Natural killer cell (primary cell): Measurements from ENCODE around the gene MAD1L1. TPM values are rescaled to one million over a fixed set of nuclear protein-coding genes. Genes with fewer than 3 reads are reported as not detected.

Experiments
- ATAC-seq, 3 donors: fragments of 150-1000 bp in 2 of 3; fragments of 200-7000 bp in 1 of 3; cut with Tn5 transposase; 1 replicate in 1 of 3; 2 replicates in 2 of 3; pipeline ENCODE4 v1.10.0; 2021; ENCODE audit warnings: mild to moderate bottlenecking in 2 of 3, moderate library complexity in 2 of 3
- DNase-seq, 2 donors: peaks; one replicate each; pipeline versions ENCODE4 v3.0.0 to v3.0.0-alpha.2; 2013 to 2021; ENCODE audit warnings: mixed read lengths in 1 of 2
- H3K27ac ChIP-seq: one replicate; pipeline ENCODE4 v1.5.1; 2013; ENCODE audit warnings: mild to moderate bottlenecking, low read length
- H3K27me3 ChIP-seq: one replicate; pipeline ENCODE4 v1.6.1; 2013; ENCODE audit warnings: low read length; ENCODE audit not compliant: control insufficient read depth, insufficient read depth
- H3K36me3 ChIP-seq: one replicate; pipeline ENCODE4 v1.6.1; 2013; ENCODE audit warnings: low read length; ENCODE audit not compliant: control insufficient read depth, insufficient read depth
- H3K4me1 ChIP-seq: one replicate; pipeline ENCODE4 v1.6.1; 2013; ENCODE audit warnings: low read length; ENCODE audit not compliant: control insufficient read depth, insufficient read depth
- H3K4me3 ChIP-seq: one replicate; pipeline ENCODE4 v1.5.1; 2013; ENCODE audit warnings: low read length
- H3K9me3 ChIP-seq: one replicate; pipeline ENCODE4 v1.6.1; 2013; ENCODE audit warnings: low read length; ENCODE audit not compliant: control insufficient read depth, insufficient read depth
- H3K27ac Mint-ChIP-seq, 2 donors: one replicate each; pipeline ENCODE4 v1.8.0; 2022; ENCODE audit warnings: mild to moderate bottlenecking in 2 of 2, mixed read lengths in 2 of 2, moderate library complexity in 1 of 2
- H3K27me3 Mint-ChIP-seq, 2 donors: one replicate each; pipeline ENCODE4 v1.8.0; 2022; ENCODE audit warnings: low read depth in 2 of 2, mixed read lengths in 2 of 2
- H3K36me3 Mint-ChIP-seq: one replicate; pipeline ENCODE4 v1.8.0; 2022; ENCODE audit warnings: mixed read lengths
- H3K4me1 Mint-ChIP-seq, 2 donors: one replicate each; pipeline ENCODE4 v1.8.0; 2022; ENCODE audit warnings: mixed read lengths in 2 of 2
- H3K4me3 Mint-ChIP-seq: one replicate; pipeline ENCODE4 v1.8.0; 2022; ENCODE audit warnings: mild to moderate bottlenecking, moderate library complexity, mixed read lengths
- H3K9me3 Mint-ChIP-seq, 2 donors: one replicate each; pipeline ENCODE4 v1.8.0; 2022; ENCODE audit warnings: mixed read lengths in 2 of 2
- WGBS: methylation state at CpG from one replicate; pipeline ENCODE4 v1.1.7; 2013; ENCODE audit warnings: missing lambda C conversion rate; ENCODE audit not compliant: insufficient coverage; 5-methylcytosine and 5-hydroxymethylcytosine counted together
- intact Hi-C: fragments of 100-400 bp; cut with micrococcal nuclease; formaldehyde crosslinking; loops from one replicate; pipeline ENCODE4 v1.14.2; 2022
- total RNA-seq, 4 donors: library from RNA; stranded (reverse); fragments of 120-200 nt in 1 of 4; gene quantifications; one replicate each; pipeline versions ENCODE4 v1.2.3 to v1.2.4, GENCODE V29; 2013 to 2022
- TF ChIP-seq, protein P1 (sequence below): fragments of 200-600 bp; IDR thresholded peaks from one replicate; pipeline ENCODE4 v1.8.0; 2022; ENCODE audit warnings: antibody characterized with exemption

The MAD1L1 gene
- total RNA-seq, 3 donors from 2014 or later (not counting 1 experiment from before 2014, with no cell fraction given), result 53.6 to 81.2 (median 77.4) TPM

DNA sequence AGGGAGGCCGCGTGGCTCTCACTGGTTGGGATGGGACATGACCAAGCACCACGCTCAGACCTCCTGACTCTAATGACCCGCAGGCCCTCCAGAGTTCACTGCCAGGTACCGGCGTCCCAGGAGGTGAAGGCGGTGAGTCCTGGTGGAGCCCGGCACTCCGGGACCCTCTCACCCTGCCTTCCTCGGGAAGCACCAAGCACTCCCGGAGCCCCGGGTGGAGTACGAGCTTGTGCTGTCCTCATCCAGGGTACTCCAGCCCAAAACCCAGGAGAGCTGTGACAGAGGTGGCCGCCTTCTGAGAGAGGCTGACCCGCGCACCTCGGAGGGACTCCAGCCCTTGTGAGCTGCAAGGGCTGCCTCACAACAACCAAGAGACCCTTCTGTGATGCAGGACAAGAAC lies 9.4 kb downstream of the MAD1L1 start:
- H3K27ac ChIP-seq, result no peak overlapping the region
- no peaks in the 10 kb centered on the region for H3K9me3 Mint-ChIP-seq
- peaks cover 42% of the 10 kb centered on the region for H3K36me3 ChIP-seq

GRCh38 chr7:2222516-2222915 lies 10.2 kb downstream of the MAD1L1 start:
- ATAC-seq (no peak), DNase-seq (no peak)
- no peaks in the 10 kb centered on the region for H3K27me3 Mint-ChIP-seq
- Histone ChIP-seq H3K4me1 (no peaks in the 10 kb centered on the region), H3K27me3 (no peaks in the 10 kb centered on the region), H3K36me3 (peaks cover 47% of the 10 kb centered on the region), H3K4me3 (no peak overlapping the region), H3K9me3 (no peaks in the 10 kb centered on the region), H3K27ac (no peak overlapping the region)
- H3K36me3 Mint-ChIP-seq, result no peaks in the 10 kb centered on the region
- H3K27ac Mint-ChIP-seq, result no peak overlapping the region
- TF ChIP-seq, protein P1, sequence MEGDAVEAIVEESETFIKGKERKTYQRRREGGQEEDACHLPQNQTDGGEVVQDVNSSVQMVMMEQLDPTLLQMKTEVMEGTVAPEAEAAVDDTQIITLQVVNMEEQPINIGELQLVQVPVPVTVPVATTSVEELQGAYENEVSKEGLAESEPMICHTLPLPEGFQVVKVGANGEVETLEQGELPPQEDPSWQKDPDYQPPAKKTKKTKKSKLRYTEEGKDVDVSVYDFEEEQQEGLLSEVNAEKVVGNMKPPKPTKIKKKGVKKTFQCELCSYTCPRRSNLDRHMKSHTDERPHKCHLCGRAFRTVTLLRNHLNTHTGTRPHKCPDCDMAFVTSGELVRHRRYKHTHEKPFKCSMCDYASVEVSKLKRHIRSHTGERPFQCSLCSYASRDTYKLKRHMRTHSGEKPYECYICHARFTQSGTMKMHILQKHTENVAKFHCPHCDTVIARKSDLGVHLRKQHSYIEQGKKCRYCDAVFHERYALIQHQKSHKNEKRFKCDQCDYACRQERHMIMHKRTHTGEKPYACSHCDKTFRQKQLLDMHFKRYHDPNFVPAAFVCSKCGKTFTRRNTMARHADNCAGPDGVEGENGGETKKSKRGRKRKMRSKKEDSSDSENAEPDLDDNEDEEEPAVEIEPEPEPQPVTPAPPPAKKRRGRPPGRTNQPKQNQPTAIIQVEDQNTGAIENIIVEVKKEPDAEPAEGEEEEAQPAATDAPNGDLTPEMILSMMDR, result no peak
- WGBS, result 96% methylated on average over 22 of the region's 22 CpGs
- H3K4me1 Mint-ChIP-seq, result peaks cover 5% of the 10 kb centered on the region in 2 donors
- H3K4me3 Mint-ChIP-seq, result no peak overlapping the region
- intact Hi-C loops, result no loop called here
- no peaks in the 10 kb centered on the region for H3K9me3 Mint-ChIP-seq

More for the DNA sequence above, 9.4 kb downstream of the MAD1L1 start:
- ATAC-seq, result no peak
- H3K4me3 Mint-ChIP-seq, result no peak overlapping the region
- intact Hi-C loops, result no loop called here
- no peaks in the 10 kb centered on the region for H3K36me3 Mint-ChIP-seq
- DNase-seq, result no peak
- 96% methylated on average over 17 of the region's 17 CpGs for WGBS
- H3K4me1 ChIP-seq, result no peaks in the 10 kb centered on the region
- H3K27me3 ChIP-seq, result no peaks in the 10 kb centered on the region
- no peaks in the 10 kb centered on the region for H3K27me3 Mint-ChIP-seq
- peaks cover 5% of the 10 kb centered on the region in 2 donors for H3K4me1 Mint-ChIP-seq
- no peaks in the 10 kb centered on the region for H3K9me3 ChIP-seq
- H3K4me3 ChIP-seq, result no peak overlapping the region
- TF ChIP-seq, protein P1, result no peak
- no peak overlapping the region for H3K27ac Mint-ChIP-seq

- no peaks in the 10 kb centered on the region for H3K9me3 Mint-ChIP-seq
- Histone ChIP-seq H3K4me1 (no peaks in the 10 kb centered on the region), H3K27me3 (no peaks in the 10 kb centered on the region), H3K9me3 (no peaks in the 10 kb centered on the region), H3K27ac (no peak overlapping the region), H3K4me3 (no peak overlapping the region), H3K36me3 (peaks cover 53% of the 10 kb centered on the region)
- peaks cover 3 to 5% of the 10 kb centered on the region in 2 donors for H3K4me1 Mint-ChIP-seq
- intact Hi-C loops, result no loop called here
- 96% methylated on average over 17 of the region's 17 CpGs for WGBS
- H3K36me3 Mint-ChIP-seq, result no peaks in the 10 kb centered on the region
- H3K4me3 Mint-ChIP-seq, result no peak overlapping the region
- H3K27ac Mint-ChIP-seq, result no peak overlapping the region
- TF ChIP-seq, protein P1, result no peak
- no peak for ATAC-seq
- no peaks in the 10 kb centered on the region for H3K27me3 Mint-ChIP-seq
- DNase-seq, result no peak
These were observed 11.8 kb downstream of the MAD1L1 start for GRCh38 chr7:2220954-2221353.

GRCh38 chr7:2220506-2220905 lies 12.2 kb downstream of the MAD1L1 start:
- Mint-ChIP-seq H3K36me3 (no peaks in the 10 kb centered on the region), H3K27ac (no peak overlapping the region), H3K9me3 (no peaks in the 10 kb centered on the region), H3K27me3 (no peaks in the 10 kb centered on the region), H3K4me1 (peaks cover 0 to 5% of the 10 kb centered on the region in 2 donors), H3K4me3 (no peak overlapping the region)
- Histone ChIP-seq H3K27ac (no peak overlapping the region), H3K9me3 (no peaks in the 10 kb centered on the region), H3K27me3 (no peaks in the 10 kb centered on the region), H3K4me1 (no peaks in the 10 kb centered on the region), H3K4me3 (no peak overlapping the region), H3K36me3 (peaks cover 56% of the 10 kb centered on the region)
- intact Hi-C loops, result no loop called here
- ATAC-seq (no peak), DNase-seq (no peak)
- TF ChIP-seq, protein P1, result no peak
- WGBS, result 96% methylated on average over 16 of the region's 16 CpGs
